Loucy (cell line): ENCODE results near the gene CCRL2.

Source experiments
- EZH2phosphoT487 ChIP-seq: fragments of 200-600 bp; IDR thresholded peaks from 2 replicates; pipeline ENCODE4 v1.6.1; 2018; ENCODE audit warnings: antibody characterized with exemption, mild to moderate bottlenecking, moderate library complexity, borderline replicate concordance
- TF ChIP-seq, protein P1 (sequence below): fragments of 200-600 bp; sonication (generic); conservative IDR thresholded peaks from 2 replicates; pipeline ENCODE4 v1.5.1; 2014; ENCODE audit warnings: mild to moderate bottlenecking, antibody characterized with exemption, low read length

DNA sequence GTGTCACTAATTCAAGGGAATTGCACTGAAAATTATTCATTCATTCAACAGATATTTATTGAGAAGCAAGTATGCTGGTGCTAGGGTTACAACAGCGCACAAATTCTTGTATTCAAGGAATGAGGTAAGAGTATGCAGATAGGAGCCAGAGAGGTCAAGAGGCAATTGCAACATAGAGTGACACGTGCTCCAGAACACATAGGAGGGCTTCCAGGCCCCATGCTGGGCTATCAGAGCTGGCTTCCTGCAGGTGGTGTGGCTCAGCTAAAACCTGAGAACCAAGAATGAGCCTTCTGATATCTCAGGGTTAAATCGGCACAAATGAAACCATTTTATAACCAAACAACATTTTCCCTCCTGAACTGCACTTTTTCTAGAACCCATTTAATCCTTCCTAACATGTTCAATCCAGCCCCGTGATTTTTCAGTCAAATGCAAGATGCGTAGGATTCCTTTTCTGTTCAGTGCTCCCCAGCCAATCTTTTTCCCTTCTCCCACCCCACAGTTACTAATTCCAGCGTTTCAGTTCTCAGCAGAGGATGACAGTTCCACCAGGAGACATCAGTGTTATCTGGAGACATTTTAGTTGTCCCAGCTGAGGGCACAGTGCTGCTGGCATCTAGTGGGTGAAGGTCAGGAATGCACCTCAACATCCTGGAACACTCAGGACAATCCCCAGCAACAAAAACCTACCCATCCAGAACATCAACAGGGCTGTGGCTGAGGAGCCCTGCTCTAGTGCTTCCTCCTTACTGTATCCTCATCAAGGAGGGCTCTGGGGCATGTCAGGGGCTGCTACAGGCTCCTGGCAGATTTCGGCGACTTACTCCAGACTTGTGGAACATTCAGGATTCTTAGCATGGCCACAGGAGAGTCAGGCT lies 13.3 kb upstream of the CCRL2 start:
- TF ChIP-seq, protein P1, sequence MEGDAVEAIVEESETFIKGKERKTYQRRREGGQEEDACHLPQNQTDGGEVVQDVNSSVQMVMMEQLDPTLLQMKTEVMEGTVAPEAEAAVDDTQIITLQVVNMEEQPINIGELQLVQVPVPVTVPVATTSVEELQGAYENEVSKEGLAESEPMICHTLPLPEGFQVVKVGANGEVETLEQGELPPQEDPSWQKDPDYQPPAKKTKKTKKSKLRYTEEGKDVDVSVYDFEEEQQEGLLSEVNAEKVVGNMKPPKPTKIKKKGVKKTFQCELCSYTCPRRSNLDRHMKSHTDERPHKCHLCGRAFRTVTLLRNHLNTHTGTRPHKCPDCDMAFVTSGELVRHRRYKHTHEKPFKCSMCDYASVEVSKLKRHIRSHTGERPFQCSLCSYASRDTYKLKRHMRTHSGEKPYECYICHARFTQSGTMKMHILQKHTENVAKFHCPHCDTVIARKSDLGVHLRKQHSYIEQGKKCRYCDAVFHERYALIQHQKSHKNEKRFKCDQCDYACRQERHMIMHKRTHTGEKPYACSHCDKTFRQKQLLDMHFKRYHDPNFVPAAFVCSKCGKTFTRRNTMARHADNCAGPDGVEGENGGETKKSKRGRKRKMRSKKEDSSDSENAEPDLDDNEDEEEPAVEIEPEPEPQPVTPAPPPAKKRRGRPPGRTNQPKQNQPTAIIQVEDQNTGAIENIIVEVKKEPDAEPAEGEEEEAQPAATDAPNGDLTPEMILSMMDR = no peak
- no peak for TF ChIP-seq EZH2phosphoT487
